Esophagus muscularis mucosa (tissue), 4 donors: ENCODE results near the gene DOCK1. TPM values are rescaled to one million over a fixed set of nuclear protein-coding genes. Genes with fewer than 3 reads are reported as not detected.

ENCODE experiments used
- DNase-seq: peaks from one replicate; pipeline ENCODE4 v3.0.0-alpha.2; 2017; ENCODE audit errors: extremely low spot score
- H3K27ac ChIP-seq, 4 donors: fragments of 200-600 bp; sonication (generic); replicated peaks in 1 of 4; 1 replicate in 3 of 4; 2 replicates in 1 of 4; pipeline ENCODE4 v1.5.1; 2016 to 2019; ENCODE audit warnings: mild to moderate bottlenecking in 1 of 4
- H3K27me3 ChIP-seq, 4 donors: fragments of 200-600 bp; sonication (generic); one replicate each; pipeline versions ENCODE4 v1.5.1 to v1.6.0; 2016 to 2019
- H3K36me3 ChIP-seq, 4 donors: fragments of 200-600 bp; sonication (generic); one replicate each; pipeline ENCODE4 v1.5.1; 2016 to 2019
- H3K4me1 ChIP-seq, 4 donors: fragments of 200-600 bp; sonication (generic); one replicate each; pipeline ENCODE4 v1.5.1; 2016 to 2019
- H3K4me3 ChIP-seq, 4 donors: fragments of 200-600 bp; sonication (generic); 1 replicate in 2 of 4; 2 replicates in 2 of 4; pipeline ENCODE4 v1.5.1; 2016 to 2019; ENCODE audit warnings: mild to moderate bottlenecking in 4 of 4, moderate library complexity in 1 of 4
- H3K9me3 ChIP-seq, 4 donors: fragments of 200-600 bp; sonication (generic); 1 replicate in 3 of 4; 2 replicates in 1 of 4; pipeline ENCODE4 v1.5.1; 2016 to 2019
- CTCF ChIP-seq, 3 experiments: fragments of 200-600 bp in 2 of 3; fragments of 450-650 bp in 1 of 3; sonication (generic) in 2 of 3; IDR thresholded peaks; one replicate each; pipeline ENCODE4 v1.5.1; 2017 to 2019; ENCODE audit warnings: antibody characterized with exemption in 3 of 3, mild to moderate bottlenecking in 2 of 3, moderate library complexity in 1 of 3
- EP300 ChIP-seq: sonication (generic); formaldehyde crosslinking; IDR thresholded peaks from one replicate; pipeline ENCODE4 v1.6.1; 2017; ENCODE audit warnings: antibody characterized with exemption
- POLR2A ChIP-seq: fragments of 450-650 bp; IDR thresholded peaks from one replicate; pipeline ENCODE4 v1.6.1; 2017; ENCODE audit warnings: antibody characterized with exemption, moderate library complexity, mild to moderate bottlenecking, low read depth
- POLR2AphosphoS5 ChIP-seq, 2 donors: sonication (generic); formaldehyde crosslinking; IDR thresholded peaks; one replicate each; pipeline ENCODE4 v1.6.1; 2017; ENCODE audit warnings: antibody characterized with exemption in 2 of 2
- WGBS: methylation state at CpG from one replicate; pipeline ENCODE4 v1.1.5; 2018; 5-methylcytosine and 5-hydroxymethylcytosine counted together
- intact Hi-C: fragments of 100-400 bp; cut with DNase I; formaldehyde crosslinking; loops from one replicate; pipeline ENCODE4 v1.15.1; 2023
- total RNA-seq, 4 donors: library from RNA; depleted of rRNA; stranded (reverse); fragments of >200 nt; gene quantifications; one replicate each; pipeline versions ENCODE4 v1.1.0 to v1.2.1, GENCODE V29; 2016

The DOCK1 gene
- total RNA-seq, 4 donors from 2014 or later: 41.4 to 60.3 (median 55.3) TPM

DNA sequence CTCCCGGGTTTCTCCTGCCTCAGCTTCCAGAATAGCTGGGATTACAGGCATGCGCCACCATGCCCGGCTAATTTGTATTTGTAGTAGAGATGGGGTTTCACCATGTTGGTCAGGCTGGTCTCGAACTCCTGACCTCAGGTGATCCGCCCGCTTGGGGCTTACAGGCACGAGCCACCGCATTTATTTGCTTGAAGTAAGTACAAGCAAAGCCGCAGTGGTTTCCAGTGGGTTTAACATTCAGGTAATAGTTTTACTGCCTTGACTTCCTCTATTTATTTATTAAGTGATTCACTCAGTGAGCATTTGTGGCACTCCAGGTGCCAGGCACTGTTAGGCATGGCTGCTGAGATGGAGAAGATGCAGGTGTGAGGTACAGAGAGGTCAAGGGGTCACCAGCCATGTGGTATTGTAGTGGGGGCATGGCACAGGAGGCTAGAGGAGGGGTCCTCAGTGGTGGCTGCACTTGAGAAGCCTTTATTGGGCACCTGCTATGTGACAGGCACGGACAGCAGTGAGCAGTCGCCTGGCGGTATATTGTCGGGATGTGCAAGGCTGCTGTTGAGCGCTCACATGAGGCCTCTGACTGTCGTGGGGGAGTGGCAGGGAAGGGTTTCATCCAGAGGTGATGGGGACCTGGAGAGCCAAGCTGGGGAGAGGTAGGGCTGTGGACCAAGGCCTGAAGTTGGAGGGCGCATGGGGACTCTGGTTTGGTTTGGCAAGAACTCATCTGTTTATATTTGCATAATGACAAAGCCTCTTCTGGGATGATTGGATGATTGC, 54.9 kb downstream of the DOCK1 start:
- no peak for DNase-seq
- WGBS: 93% methylated on average over 16 of the region's 16 CpGs
- Histone ChIP-seq H3K27me3 (no peaks in the 10 kb centered on the region), H3K9me3 (no peaks in the 10 kb centered on the region), H3K27ac (no peak overlapping the region), H3K36me3 (no peaks in the 10 kb centered on the region), H3K4me1 (peaks cover 0 to 24% (median 18%) of the 10 kb centered on the region in 4 donors), H3K4me3 (no peak overlapping the region)
- TF ChIP-seq EP300 (no peak), CTCF (IDR thresholded peaks at IDR 0.05) (no peak), POLR2A (no peak), POLR2AphosphoS5 (IDR thresholded peaks at IDR 0.05) (no peak)
- intact Hi-C loops: no loop called here

- no peak for TF ChIP-seq CTCF (IDR thresholded peaks at IDR 0.05)
- TF ChIP-seq POLR2A: no peak
- no peak for TF ChIP-seq POLR2AphosphoS5 (IDR thresholded peaks at IDR 0.05)
- TF ChIP-seq EP300: no peak
- Histone ChIP-seq H3K36me3 (no peaks in the 10 kb centered on the region), H3K9me3 (no peaks in the 10 kb centered on the region), H3K27ac (no peak overlapping the region), H3K4me3 (no peak overlapping the region), H3K27me3 (no peaks in the 10 kb centered on the region), H3K4me1 (peaks cover 0 to 13% (median 11%) of the 10 kb centered on the region in 4 donors)
- DNase-seq: no peak
- intact Hi-C loops: no loop called here
- 95% methylated on average over 4 of the region's 4 CpGs for WGBS
Measured at GRCh38 chr10:126963354-126963753, 58.1 kb downstream of the DOCK1 start.

GRCh38 chr10:126964190-126964589, 59.0 kb downstream of the DOCK1 start:
- Histone ChIP-seq H3K9me3 (no peaks in the 10 kb centered on the region), H3K27ac (no peak overlapping the region), H3K27me3 (no peaks in the 10 kb centered on the region), H3K4me3 (no peak overlapping the region), H3K4me1 (peaks cover 0 to 13% (median 11%) of the 10 kb centered on the region in 4 donors), H3K36me3 (no peaks in the 10 kb centered on the region)
- no peak for DNase-seq
- TF ChIP-seq POLR2AphosphoS5 (IDR thresholded peaks at IDR 0.05) (no peak), POLR2A (no peak), CTCF (IDR thresholded peaks at IDR 0.05) (no peak), EP300 (no peak)
- 69% methylated on average over 7 of the region's 7 CpGs for WGBS
- intact Hi-C loops: no loop called here

GRCh38 chr10:126966938-126967337, 61.7 kb downstream of the DOCK1 start:
- DNase-seq: no peak
- intact Hi-C loops: no loop called here
- no peaks in the 10 kb centered on the region for H3K27me3 ChIP-seq
- 97% methylated on average over 5 of the region's 5 CpGs for WGBS
- no peak overlapping the region for H3K27ac ChIP-seq
- no peak for TF ChIP-seq CTCF (IDR thresholded peaks at IDR 0.05)
- TF ChIP-seq EP300: no peak
- no peak for TF ChIP-seq POLR2A
- TF ChIP-seq POLR2AphosphoS5 (IDR thresholded peaks at IDR 0.05): no peak
- no peaks in the 10 kb centered on the region for H3K9me3 ChIP-seq
- H3K36me3 ChIP-seq: peaks cover 0 to 9% (median 4%) of the 10 kb centered on the region in 4 donors
- H3K4me3 ChIP-seq: no peak overlapping the region
- H3K4me1 ChIP-seq: peaks cover 0 to 9% (median 6%) of the 10 kb centered on the region in 4 donors
